ENCODE results near the gene CALHM5.

CALHM5 gene

DNA sequence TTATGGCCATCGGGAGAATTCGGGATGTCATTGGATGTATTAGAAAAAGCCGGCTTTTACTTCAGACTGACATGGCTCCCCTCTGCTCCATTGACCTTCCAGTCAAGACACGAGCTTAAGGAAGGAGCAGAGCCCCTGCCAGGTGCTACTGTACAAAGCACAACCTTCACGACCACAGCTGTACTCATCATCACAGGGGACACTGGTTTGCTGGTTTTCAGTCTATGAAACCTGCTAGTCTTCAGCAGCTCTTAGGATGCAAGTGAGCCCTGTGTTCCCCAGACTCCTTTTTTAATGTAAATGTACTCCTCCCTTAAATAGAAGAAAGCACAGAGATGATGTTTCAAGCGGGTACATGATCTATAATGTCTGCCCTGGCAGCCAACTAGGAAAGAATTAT is 35.9 kb downstream of the CALHM5 start:
- no peak for DNase-seq

DNA sequence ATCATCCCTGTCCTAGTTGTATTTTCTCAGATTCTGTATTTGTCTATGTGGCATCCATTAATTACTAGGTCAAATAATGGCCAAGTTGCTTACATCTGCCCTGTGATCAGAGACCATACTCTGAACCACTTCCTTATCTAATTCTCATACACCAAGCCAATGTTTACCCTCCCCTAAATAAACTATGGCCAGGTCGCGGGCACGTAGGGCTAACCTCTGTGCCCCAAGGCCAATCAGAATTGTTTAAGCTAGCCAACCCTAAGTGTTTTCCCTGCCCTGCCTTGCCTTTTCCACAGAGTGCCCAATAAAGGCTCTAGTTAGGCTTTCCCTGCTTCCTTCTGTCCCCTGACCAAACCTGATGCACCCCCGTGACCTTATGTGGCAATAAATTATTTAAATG is 39.4 kb downstream of the CALHM5 start:
- DNase-seq, result no peak

DNA sequence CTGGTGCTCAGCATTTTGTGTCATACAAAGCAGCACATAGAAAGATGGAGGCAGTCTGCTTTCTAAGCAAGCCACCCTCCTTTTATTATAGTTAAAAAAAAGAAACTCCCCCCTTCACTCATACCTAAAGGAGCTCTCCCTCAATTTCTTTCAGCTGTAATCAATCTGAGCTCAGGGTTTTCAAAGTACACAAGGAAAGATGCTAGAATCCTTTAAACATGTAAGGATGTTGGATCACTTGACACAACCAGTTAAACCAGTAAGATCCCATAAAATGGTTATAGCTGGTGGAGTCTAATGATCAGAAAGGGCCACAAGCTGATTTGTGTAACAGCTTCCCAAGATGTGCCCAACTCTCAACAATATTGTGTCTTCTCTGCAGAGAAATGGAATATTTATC is 42.0 kb downstream of the CALHM5 start, which contains the start of gene CALHM4:
Gene CALHM4, plus strand, starts transcription at position 301 of the 400 bp plus-strand sequence. Its CDS starts 43 bp downstream, at position 344.
- no peak for DNase-seq

DNA sequence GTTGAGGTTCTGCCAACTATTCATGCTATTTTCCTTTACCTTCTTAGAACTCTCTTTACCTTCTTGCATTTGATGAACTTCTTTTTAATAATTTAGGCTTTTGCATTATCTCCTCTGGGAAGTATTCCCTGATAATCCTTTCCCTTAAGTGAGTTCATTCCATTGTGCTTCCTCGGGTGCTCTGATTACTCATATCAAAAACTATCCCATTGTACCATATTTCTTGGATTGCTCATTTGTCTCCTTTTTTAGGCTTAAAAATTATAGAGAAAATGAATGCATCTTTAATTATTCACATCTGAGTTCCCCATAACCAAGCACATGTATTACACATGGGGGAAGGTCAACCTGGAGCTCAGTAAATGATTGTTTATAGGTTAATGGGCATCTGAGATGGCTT is 44.6 kb downstream of the CALHM5 start:
- no peak for DNase-seq

DNA sequence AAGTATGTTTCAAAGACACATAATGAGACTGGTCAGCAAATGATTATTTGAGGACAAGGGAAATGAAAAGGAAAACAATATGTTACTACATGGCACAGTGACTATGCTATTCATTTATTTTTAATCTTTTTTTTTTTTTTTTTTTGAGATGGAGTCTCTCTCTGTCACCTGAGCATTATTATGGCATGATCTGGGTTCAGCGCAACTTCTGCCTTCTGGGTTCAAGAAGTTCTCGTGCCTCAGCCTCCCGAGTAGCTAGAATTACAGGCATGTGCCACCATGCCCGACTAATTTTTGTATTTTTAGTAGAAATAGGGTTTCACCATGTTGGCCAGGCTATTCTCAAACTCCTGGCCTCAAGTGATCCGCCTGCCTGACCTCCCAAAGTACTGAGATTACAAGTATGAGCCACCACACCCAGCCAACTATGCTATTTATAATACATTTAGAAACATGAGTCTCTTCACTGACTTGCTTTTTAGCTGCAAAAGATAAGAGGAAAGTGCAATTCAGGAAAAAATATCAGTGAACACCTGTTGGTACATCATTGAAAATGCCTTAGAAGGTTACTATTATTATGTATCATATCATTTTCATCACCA is 45.5 kb downstream of the CALHM5 start:
- no peak for DNase-seq

DNA sequence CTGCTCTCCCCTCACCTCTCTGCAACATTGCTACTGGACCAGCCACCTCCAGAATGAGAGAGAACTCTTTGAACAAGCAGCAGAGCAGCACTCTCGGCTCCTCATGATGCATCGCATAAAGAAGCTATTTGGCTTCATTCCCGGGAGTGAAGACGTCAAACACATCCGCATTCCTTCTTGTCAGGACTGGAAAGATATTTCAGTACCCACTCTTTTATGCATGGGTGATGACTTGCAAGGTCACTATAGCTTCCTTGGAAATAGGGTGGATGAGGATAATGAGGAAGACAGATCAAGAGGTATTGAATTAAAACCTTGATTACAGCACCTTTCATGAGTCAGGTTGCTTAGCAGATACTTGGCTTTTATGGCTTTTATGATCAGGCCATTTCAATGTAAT is 46.5 kb downstream of the CALHM5 start:
- no peak for DNase-seq

DNA sequence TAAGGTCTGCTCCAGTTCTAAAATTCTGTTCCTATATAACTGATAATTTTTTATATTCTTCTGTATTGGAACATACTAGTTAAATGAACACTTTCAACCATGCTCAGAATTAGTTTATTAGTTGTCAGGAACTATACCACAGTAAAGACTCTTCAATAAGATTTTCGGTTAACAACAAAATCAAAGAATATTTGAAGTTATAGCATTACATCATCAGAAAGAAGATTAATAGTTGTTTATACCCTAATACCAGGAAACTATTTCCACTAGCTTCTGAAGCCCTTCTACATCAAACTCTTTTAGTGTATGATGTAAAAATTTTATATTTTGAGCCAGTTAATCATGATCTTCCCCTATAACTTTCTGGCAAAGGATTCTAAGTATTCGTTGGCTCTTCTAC is 48.7 kb downstream of the CALHM5 start:
- DNase-seq, result no peak

DNA sequence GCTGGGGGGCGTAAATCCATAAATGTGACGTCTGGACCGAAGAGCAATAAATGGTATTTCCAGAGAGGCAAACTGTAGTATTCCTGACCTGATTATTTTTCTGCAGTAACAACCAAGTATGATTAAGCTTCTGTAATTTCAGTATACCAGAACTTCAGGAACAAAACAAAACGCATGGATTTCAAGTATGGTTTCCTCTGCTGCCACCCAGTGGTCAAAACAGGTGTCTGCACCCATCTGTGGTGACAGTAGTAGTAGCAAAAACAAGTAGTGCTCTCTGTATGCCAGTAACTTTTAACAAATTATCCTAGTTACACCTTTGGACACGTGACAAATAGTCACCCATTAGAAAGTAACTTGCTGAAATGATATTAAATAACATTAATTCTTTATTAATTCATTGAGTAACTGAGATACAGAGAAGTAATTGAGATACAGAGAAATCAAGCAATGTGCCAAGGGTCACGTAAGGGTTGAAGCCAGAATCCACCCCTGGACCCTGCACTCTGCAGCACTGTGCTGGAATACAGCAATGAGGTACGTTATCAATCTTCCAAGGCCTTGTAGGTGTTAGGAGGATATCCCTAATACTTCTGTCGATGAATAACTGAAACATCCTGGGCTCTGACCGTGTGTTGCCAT is 50.1 kb downstream of the CALHM5 start:
- DNase-seq, result peak in 49 of 56 donors; percentile 5 to 93 (median 43)

DNA sequence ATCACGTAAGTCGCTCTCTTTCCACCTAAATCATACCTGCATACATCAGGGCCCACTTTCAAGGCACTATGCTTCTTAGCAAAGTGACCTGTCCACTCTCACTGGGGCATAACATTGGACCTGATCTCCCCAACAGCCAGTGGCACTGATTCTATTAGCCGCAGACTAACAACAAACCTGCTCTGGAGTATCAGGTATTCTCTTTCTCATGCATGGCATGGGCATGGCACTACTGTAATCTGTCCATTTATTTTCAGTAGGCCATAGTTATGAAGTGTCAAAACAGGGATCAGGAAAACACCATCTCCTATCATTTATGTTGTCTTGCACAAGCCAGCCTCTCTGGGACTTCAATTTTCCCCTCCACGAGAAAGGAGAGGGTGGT is 50.6 kb downstream of the CALHM5 start:
- DNase-seq, result no peak

DNA sequence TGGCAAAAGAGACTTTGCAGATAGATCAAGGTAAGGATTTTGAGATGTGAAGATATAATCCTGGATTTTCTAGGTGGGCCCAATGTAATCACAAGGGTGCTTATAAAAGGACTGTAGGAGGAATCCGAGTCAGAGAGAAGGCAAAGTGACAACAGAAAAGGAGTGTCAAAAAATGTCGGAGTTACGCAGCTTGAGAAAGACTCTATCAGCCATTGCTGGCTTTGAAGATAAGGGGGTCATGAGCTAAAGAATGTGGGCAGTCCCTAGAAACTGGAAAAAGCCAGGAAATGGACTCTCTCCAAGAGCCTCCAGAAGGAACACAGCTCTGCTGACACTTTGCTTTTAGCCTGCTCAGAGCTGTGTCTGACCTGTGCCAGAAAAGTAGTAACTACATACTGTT is 51.2 kb downstream of the CALHM5 start:
- no peak for DNase-seq

DNA sequence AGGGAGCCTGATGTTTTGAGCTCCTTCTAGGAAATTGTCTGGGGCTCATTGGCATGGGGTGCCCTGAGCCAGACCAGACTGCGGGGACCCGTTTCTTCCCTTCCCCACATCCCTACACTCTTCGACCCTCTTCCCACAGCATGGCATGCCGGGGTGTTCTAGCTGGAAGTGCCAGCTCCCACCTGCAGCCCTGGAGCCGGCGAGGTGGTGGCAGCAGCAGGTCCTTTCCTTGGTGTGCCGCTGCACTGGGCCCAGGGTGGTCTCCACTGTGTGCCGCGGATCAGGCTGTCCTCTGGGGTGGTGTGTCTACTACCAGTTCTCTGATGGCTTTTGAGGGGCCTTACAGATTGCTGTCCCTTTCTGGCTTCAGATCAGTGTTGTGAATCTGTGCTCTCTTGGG is 52.4 kb downstream of the CALHM5 start:
- DNase-seq, result peak in 1 of 56 donors; percentile 1

DNA sequence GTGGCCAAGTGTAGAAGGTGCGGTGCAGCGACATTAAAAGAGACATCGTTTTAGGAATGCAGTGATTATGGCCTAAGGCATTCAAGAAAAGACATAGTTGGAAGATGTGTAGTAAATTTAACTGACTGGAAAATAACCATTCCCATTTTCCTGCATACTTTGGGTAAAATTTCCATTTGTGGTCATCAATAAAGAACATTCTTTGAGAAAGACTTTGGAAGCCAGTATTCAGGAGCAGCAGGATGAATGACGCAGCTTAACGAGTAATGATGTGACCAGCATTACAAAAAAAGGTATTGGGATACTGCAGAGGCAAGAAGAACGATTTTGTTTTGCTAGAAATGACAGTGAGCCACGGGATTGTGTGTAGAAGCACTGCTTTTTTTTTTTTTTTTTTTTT is 52.9 kb downstream of the CALHM5 start:
- DNase-seq, result no peak

DNA sequence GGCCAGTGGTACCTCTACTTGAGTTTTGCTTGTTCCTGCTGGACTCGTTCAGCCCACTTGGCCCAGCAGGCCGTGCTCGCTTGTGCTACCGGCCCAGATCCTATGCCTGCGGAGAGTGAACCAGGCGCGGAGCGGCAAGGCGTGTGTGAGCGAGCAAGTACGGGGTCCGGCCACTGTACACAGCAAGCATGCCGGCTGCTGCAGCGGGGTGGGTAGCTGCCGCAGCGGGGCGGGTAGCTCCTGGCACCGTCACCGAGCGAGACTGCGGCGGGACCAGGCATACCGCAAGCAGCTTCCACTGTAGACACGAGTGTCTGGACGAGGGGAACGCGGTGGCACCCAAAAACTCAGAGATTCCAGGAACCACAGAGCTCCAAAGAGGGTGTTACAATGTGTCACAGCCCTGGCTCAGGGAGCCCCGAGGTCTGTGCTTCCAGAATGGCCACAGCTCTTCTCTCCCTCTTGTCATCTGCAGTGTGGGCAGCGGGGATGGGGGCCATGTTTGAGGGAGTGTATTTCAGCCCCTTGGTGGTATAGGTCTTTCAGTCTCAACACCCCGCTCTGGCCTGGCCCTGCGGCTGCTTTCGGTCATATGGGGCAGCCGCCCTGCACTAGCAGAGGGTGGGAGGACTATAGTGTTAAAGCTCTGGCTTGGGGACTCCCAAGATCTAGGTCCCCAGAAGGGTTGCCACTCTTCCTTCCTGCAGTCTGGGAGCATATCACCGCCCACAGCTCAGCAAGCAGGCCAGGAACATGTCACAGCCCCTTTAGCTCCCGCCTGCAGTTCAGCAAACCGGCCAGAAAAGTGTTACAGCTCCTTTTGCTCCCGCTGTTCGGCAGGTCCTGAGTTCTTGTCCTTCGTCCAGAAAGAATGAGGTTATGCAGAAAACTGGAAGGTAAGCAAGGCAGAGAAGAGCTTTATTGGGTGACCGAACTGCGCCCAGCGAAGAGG is 53.8 kb downstream of the CALHM5 start:
- DNase-seq, result peak in 22 of 56 donors; percentile 4 to 37 (median 17)

DNA sequence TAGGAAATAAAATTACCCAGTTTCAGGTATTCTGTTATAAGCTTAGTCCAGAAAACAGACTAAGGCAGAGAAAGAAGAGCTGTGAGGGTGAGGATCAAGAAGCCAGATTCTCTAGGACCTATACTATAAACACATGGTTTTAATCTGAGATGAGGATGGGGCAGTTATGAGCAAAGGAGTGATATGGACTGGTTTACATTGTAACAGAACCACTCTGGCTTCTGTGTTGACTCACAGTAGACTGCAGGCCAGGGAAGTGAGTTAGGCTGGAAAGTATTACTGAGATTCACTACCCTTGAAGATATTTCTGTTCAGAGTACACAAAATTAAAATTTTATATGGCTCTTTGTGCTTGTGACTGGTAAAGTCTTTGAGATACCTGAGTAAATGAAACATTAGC is 56.7 kb downstream of the CALHM5 start:
- no peak for DNase-seq

DNA sequence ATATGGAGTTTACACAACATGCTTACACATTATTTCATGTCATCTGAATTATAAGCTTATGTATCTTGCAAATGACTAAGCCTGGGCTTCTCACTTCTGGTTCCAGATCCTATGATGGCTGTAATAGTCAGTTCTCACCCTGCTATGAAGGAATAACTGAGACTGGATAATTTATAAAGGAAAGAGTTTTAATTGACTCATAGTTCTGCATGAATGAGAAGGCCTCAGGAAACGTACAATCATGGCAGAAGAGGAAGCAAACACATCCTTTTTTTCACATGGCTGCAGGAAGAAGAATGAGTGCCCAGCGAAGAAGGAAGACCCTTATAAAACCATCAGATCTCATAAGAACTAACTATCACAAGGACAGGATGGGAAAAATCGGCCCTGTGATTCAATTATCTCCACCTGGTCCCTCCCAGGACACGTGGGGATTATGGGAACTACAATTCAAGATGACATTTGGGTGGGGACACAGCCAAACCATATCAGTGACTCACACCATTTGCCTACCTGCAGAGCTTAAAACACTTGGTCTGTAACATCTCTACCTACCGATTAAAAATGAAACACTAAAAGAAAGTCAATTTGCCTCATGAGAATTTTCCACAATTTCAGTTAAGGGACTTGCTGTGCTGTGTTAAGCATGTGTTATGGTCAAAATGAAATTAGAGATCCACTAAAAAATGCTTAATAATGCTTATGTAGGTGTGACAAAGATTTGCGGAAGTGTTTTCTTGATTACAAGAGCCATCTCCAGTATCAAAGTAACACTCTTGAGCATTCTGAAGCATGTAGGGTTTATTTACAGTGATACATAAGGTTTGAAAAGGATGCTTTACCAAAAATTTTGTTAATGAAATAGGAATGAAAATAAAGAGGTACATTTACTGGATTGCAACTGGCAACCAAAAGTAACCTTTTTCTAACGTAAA is 57.6 kb downstream of the CALHM5 start:
- DNase-seq, result no peak

DNA sequence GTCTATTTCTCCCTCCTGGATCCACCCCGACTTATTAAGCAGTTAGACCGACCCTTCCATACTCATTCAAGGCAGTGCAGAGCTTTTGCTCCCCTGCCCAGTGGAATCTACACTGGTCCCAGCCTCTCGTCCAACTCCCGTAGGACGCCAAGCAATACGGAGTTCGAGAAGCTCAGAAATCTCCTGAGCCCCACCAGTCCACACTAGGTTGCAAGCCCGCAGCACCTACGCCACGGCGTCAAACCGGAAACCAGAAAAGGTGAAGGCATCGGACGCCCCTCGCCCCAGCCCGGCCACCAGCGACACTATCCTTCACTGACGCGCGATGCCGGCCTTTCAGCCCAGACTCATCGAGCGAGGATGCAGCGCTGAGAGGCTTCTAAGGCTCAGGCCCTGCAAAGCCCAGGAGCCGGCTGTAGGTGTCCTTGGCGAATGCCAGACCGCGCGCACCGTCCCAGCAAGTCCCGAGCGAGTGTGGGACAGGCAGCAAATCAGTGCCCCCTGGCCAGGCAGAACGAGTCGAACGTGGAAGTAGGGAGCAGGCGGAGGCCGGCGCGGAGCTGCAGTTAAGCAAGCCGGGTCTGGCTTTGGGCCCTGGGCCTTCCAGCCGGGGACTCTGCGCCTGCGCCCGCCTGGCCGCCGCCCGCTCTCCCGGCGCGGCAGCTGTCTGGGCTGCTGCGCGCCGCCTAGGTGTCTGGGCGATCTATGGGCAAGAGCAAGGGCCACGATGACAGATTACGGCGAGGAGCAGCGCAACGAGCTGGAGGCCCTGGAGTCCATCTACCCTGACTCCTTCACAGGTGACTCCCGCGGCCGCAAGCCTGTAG is 59.6 kb downstream of the CALHM5 start, which contains the start of gene RWDD1:
Gene RWDD1, plus strand, starts transcription at position 649 of the 827 bp plus-strand sequence. Its CDS starts 79 bp downstream, at position 728.
- peak; percentile 75 to 100 (median 98) for DNase-seq

DNA sequence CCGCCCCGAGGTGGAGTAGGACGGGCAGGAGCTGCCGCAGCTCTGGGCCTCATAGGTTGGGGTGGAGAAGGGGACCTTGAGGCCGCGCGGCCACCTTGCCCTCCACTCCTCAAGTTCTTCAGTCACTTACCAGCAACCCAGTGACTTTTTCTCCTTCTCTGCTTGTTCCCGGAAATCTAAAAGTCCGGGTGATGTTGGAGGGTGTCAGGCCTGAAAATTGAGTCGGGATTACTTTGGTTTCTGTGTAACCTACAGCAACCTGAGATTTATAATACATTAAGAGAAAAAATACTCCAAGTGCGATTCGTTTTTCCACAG is 60.2 kb downstream of the CALHM5 start:
- no peak for DNase-seq

DNA sequence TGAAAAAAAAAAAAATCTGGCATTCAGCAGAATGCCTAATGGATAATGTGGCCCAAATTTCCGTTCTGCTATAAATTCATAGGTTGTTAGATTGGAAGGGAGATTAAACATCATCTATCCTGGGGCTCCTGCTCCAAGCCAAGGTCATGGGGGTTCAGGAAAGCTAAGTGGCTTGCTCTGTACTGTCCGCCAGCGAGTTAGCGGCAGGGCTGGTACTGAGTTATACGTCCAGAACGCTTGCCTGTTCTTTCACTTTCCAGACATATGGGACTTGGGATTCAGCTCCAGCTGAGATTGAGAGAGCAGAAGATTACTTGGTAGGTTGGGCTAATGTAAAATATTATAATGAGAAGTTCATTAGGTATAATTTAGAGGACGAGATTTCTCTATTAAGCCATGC is 60.7 kb downstream of the CALHM5 start:
- peak in 1 of 56 donors; percentile 2 for DNase-seq
